UCSD-AML1 (cell line): Measurements from ENCODE around the gene UBAC2.
"Not testable (repeated sequence)": the region's sequence is repeated elsewhere in the genome, so short reads cannot be mapped to it uniquely, and the experiment has no call there.

Experiments used
- DNase-seq: peaks from one replicate; lab custom pipeline; 2025; ENCODE audit not compliant: unreplicated experiment; lab: John Stamatoyannopoulos, UW

UBAC2 gene

DNA sequence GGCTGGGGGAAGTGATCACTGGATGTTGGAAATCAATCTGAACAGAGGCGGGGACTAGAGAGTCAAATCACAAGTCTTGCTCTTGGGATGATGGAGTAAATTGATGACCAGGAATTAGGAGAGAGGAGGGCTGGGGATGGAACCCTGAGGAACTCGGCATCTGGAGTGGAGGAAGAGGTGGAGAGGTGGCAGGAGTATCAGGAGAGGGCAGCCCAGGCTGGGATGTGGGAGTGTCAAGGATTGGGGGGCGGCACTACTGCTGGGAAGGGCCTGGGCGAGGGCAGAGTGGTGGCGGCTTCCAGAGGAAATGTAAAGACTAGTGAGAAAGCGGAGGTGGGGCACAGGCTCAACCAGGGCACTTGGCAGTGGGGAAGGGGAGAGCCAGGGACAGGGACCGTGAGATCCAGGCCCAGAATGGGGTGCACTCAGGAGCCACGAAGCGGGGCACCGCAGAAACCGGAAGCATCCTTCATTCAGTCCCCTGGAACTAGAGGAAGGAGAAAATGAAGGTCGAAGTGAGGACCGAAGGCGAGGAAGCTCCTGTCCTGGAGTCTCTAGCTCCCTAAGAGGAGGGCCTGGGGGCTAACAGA, 187.8 kb downstream of the UBAC2 start:
- DNase-seq: no peak

DNA sequence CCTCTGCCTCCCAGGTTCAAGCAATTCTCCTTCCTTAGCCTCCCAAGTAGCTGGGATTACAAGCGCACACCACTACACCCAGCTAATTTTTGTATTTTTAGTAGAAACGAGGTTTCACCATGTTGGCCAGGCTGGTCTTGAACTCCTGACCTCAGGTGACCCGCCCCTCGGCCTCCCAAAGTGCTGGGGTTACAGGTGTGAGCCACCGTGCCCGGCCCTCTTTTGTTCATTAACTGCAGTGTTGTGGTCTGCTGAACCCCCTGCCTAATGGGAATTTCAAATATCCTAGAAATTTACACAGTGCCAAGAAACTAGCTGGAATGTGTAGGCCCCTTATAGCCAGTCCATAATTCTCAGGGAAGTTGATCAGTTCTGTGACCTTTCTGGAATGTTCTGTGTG, 188.4 kb downstream of the UBAC2 start:
- DNase-seq: not testable (repeated sequence)

DNA sequence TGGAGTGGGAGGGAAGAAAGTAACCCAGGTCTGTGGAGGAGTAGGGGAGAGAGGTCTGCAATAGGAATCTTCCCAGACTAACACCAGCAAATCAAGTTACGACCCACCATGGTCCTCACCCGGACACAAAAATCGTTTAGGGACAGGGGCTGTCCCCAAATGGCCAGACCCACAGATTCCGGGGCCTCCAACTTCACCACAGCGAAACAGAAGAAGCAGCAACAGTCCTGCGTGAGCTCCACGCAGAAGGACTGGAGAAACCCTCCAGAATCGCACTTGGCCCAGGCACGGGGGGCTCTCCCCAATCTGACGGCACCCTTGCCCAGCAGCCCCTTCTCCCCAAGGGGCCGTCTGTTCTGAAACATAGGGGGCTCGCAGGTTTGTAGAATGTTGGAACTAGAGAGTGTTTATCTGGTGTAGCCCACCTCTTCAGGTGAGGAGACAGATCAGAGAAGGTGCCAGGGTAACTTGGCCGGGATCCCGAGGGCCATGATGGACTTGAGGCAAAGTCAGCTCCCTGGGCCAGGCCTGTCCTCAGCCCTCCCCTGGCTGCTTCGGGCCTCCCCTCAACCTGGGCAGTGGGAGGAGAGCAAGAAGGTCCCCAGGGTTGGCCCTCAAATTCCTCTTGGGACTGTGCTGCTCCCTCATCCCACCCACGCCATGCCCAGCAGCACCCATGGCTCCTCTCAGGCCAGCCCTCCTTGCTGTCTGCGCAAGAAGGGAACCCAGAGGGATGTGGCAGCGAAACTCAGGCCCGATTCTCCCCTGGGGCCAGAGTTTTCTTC, 189.1 kb downstream of the UBAC2 start:
- DNase-seq: no peak

DNA sequence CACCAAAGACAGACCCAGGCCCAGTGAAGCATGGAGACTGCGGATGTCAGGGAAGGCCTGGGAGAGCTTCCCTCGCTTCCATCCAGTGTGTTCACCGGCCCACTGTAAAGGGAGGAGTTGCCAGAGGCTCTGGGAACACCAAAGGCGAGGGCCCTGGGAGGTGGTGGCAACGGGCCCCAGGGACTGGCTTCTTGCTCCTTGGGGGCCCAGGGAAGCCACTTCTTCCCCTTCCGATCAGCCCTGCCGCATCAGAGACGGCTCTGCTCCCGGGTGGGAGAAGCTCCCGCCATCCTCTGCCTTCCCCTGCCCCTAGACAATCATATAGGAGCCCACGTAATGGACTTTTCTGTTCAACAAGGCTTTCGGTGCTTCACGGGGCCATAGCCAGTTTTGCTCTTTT, 189.9 kb downstream of the UBAC2 start:
- DNase-seq: no peak

DNA sequence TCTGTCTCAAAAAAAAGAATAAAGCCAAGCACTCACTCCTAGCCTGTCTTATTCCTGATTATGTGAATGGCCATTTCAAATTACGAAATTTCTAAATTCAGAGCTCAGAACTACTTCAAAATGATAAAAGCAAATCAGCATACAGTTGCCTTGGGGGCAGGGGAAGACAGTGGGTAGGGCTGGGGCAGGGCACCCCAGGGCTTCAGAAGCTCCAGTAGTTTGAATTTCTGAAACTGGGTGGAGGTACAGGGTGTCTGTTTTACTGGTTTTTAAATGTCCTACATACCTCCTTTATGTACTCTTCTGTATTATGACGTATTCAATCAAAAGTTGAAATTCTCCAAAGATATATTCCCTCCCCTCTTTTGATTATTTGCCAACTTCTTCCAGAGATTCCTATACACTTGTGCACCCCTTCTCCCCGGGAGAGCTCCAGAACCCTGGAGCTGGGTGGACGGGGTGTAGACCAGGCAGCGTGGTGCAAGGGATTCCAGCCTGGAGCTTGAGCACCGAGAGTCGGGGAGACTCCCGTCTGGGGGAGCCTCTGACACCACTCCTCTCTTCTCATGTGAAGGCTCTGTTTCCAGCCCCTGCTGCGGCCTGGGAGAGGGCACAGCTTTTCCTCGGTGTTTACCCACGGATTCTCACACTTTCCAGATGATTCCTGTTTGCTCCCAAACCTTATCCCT, 191.3 kb downstream of the UBAC2 start:
- DNase-seq: no peak

DNA sequence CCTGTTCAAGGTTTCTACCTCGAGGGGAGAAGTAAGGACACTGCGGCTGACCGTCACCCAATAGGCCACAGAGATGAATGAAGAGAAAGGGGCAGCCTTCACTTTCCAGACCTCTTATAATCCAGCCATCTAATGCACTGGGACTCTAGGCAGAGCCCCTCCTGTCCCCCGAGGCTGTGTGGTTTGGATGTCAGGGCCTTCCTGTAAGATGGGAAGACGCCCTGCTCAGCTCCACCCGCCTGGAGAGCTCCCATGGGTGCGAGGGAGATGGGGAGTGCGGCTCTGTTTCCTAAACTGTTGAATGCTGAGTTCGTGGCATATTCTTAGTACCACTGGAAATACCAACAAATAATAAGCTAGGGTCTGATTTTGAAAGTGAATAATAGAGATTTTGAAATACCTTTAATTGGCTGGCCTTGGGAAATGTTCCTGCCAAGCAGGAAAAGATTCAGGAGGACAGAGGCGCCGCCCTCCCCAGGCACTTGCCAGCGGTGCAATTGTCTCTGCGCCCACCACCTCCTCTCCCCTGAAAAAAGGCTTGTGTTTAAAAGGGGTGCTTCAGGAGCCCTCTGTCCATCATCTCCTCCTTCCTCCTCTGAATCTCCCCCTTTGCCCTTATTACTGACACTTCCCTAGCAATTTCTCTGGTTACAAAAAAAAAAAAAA, 191.9 kb downstream of the UBAC2 start:
- DNase-seq: no peak

DNA sequence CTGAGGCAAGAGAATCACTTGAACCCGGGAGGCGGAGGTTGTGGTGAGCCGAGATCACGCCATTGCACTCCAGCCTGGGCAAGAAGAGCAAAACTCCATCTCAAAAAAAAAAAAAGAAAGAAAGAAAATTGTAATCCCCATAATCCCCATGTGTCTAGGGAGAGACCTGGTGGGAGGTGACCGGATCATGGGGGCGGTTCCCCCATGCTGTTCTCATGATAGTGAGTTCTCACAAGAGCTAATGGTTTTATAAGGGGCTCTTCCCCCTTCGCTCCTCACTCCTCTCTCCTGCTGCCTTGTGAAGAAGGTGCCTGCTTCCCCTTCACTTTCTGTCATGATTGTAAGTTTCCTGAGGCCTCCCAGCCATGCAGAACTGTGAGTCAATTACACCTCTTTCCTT, 192.7 kb downstream of the UBAC2 start:
- DNase-seq: not testable (repeated sequence)

DNA sequence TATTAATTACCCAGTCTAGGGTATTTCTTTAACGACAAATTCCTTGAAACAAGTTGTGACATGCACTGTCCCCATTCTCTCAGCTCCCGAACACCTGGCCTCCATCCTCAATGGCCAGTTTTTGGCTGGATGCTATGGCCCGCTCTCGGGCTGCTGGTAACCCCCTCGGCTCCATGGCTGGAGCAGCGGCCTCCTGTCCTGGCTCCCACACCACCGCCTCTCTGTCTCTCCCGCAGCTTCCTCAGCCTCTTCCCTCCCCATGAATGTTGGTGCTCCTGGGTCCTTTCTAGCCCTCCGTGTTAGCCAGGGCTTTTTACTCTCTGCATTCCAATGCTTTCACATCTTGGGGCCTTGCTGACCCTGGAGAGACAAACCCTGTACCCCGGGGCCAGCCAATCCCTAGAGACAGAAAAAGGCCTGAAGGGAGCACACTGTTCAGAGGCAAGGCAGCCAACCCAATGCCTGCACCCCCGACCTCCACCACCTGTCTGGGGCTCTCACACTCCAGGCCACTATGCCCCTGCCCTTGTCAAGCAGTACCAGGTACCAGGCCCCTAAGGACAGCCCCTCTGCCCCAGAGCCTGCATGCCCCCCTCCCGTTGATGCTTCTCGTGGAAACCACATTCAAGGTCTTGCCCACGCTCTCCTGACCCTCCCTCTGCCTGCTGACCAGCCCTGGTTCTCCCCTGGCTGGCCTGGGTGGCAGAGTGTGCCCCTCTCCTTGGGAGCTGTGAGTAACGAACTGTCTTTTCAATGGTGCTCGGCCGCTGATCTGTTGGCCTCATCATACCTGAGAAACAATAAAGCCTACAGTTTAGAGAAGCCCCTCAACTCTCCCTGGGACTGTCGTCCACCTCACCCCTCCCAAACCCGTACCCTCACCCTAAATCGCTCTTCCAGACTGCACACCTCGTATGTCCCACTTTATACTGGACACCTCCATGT, 193.4 kb downstream of the UBAC2 start:
- no peak for DNase-seq

DNA sequence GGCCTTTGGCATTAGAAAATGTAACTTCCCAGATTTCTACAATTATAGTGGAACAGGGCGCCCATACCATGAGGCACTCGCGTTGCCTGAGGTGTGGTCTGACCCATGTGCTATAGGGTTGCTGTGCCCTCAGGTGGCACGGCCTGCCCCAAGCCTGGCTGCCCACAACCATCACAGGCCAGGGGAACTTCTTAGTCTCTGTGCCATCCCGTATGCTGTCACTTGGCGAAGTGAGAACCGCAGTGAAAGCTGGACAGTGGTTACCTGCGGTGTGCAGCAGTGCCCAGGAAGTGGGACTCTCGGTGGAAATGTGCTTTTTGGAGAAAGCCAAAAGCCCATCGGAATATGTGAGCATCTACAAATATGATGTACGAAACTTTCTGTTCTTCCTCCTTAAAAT, 194.8 kb downstream of the UBAC2 start:
- no peak for DNase-seq

DNA sequence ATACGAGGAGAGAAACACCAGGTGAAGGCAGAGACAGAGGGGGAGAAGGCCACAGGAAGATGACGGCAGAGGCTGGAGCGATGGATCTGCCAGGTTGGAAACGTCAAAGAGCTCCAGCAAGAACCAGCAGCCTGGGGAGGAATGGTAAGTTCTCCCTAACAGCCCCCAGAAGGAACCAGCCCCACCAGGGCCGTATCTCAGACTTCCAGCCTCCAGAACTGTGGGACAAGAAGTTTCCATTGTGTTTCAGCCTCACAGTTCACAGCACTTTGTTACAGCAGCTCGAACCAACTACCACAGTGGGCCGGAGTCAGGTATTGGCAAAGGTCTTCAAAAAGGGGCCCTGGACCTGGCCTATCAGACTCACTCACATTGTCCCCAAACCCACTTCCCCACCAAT, 195.8 kb downstream of the UBAC2 start:
- no peak for DNase-seq

DNA sequence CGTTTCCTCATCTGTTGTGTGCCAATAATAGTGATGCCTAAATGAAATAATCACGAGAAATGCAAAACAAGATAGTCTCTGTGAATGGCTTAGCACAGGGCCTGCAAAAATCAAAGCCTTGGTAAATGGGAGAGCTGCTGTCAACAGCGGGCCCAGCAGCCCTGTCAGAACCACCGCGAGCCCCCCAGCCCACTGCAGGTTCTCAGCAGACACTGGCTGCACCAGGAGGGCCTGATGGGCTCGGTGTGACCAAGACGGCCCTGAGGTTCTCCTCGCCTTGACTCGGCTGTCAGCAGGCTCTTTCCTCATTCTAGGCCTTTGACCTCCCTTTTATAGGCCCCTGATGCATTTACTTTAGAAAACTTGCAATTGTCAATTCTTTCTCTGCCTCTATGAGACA, 197.4 kb downstream of the UBAC2 start:
- no peak for DNase-seq

DNA sequence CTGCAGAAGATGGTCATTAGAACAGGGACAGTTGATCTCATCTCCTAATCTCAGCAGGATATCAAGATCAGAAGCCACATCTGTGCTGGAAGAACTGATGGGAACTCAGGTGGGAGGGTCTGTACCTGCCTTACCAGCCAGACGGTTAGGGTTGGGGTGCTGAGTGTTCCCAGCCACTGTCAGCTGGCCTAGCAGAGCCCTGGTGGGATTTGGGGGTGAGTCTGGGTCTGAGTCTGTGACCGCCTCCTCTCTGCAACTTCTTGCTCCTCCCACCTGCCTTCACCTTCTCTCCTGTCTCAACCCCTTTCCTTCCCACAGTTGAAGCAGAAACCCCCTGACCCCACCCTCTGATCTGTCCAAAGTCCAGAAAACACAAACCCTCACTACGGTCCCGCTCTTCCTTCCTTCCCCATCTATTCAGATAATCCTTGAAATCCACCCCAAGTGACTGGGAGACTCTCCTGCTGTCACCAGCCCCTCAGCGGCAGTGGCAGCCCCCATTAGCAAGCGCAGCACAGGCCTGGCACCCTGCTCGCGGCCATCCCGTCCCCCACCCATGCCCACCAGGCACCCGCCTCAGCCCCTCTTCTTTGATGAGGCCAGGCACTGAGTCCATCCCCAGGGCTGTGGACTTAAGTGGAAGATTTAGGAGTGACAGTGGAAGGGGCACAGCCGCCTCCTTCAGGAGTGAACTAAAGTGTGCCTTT, 198.4 kb downstream of the UBAC2 start:
- DNase-seq: no peak

DNA sequence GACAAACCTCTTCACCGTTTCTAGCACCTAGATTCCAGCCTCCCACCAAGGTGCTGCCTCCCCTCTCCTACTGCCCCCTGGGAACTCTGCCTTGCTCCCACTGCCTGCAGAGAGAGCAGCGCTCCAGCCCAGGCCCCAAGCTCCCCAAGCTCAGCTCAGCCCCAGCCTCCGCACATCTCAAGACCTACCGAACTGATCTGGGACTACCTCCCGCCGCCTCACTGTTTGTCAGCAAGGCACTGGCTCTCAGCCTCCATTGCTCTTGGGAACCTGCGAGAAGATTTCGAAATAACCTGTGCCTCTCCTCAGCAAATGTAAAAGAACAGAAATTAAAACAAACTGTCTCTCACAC, 198.9 kb downstream of the UBAC2 start:
- DNase-seq: no peak

DNA sequence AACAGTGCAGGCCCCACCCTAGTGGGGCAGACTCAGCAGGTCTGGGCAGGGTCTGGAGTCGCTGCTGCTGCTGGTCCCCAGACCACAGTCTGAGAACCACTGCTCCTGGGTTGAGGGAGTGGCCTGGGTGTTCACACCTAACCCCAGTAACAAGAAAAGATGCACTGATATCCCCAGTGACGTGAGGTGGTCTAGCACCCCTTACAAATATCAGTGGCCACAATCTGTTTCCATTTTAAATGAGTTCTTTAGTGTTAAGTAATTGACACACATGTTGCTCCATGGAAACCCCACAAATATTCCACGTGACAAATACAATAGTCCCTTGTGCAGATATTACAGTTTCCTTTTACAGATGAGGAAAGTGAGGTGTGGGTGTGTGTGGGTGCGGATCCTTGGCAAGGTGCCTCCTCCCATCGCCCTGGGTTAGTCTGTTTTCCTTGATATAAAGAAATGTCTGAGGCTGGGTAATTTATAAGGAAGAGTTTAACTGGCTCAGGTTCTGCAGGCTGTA, 202.9 kb downstream of the UBAC2 start:
- DNase-seq: no peak

DNA sequence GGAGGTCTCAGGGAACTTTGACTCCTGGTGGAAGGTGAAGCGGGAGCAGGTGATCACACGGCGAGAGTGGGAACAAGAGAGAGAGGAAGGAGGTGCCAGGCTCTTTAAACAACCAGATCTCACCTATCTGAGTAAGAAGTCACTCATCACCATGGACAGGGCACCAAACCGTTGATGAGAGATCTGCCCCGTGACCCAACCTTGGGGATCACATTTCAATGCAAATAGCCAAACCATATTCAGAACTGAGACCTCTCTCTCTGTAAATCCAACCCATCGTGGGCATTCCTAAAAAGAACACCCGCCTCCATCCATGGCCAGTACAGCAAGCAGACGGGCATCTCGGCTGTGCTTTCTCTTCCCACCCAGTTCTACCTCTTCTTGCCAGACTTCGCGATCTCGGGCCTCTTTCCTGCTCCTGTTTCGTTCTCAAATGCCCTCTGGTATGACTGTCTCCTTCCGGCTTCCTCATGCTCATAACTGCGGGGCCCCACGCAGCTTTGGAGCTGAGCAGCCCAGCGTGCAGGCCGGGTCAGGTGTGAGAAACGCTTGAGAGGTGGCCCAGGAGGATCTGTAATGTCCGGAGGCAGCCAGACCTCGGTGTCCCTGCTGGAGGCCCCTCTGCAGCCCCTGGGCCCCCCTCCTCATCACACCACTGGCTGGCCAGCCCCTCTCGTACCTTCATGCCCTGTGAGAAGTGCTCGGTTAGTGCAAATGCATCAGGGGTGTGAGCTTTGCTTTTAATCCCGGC, 203.5 kb downstream of the UBAC2 start:
- no peak for DNase-seq

DNA sequence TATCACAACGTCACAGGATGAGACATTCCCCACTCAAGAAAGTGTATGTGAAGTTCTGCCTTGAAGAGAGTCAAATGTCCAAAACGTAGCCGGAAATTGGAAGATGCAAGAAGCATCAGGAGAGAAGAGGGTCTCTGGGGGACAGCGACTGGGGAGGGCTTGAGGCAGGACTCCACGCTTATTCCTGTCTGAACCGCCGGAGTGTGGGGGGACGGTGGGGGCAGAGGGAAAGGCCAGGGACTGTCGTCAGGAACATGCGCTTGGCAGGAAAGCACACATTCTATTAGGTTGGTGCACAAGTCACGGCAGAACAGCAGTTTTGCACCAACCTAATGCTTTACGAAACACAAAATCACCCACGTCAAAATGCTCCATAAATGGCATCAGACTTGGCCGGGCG, 205.3 kb downstream of the UBAC2 start:
- DNase-seq: no peak

DNA sequence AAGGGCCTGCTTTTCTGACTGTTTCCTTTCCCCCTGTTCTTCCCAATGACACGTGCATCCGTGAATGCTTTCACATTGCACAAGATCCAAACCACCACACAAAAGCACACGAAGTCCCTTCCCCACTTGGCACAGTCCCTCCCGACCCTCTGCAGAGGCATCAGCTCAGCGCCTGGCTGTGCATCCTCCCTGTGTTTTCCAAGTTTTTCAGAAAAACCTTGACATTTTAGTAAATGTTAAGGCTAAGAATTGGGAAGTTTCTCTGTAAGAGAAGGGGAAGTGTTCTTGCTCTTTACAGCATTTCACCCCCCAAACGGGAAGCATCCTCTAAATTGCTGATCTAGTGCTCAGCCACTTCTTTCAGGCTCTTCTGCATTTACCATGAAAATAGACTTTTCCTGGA, 206.1 kb downstream of the UBAC2 start:
- peak; percentile 36 for DNase-seq

DNA sequence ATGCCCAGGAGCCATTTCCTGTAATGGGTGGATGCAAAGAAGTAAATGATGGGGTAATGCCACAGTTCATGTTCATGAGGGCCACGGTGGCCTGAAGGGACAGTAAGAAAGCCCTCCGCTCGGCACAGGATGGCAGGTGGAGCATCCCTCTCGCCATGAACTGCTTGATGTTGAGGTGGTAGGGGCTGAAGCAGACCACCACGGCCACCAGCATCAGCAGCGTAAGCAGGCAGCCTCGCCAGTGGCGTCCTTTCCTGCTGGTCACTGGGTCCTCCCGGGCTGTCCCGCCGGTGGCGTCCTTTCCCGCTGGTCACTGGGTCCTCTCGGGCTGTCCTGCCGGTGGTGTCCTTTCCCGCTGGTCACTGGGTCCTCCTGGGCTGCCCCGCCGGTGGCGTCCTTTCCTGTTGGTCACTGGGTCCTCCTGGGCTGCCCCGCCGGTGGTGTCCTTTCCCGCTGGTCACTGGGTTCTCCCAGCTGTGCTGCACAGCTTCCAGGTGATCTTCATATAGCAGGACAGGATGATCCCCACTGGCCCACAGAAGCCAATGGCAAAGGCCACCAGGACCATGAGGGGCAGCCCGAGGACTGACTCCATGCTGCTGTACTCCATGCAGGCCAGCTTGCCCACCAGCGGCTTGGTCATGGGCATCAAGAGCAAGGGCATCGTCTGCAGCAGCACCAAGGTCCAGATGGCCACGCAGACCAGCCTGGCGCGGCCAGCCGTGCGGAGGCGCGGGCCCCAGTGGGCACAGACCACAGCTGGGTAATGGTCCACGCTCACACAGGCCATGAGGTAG, 207.4 kb downstream of the UBAC2 start:
- DNase-seq: no peak

DNA sequence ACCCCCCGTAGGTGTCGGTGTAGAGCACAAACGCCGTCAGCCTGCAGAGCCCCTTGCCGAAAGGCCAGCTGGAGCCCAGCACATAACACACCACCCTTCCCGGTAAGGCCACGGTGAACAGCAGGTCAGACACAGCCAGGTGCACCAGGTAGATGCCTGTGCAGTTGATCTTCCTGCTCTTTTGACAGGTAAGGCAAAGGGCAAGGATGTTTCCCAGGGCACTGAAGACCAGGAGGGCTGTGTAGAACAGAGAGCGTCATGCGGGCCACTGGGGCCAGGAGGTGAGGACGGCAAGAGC, 208.0 kb downstream of the UBAC2 start:
- DNase-seq: no peak
